LNCAP (cell line): ENCODE results near the gene CORO7.

ENCODE experiments used
- CTCF ChIP-seq: fragments of 450-650 bp; IDR thresholded peaks from 2 replicates; pipeline ENCODE4 v1.5.1; 2017; ENCODE audit warnings: mild to moderate bottlenecking

Gene CORO7

DNA sequence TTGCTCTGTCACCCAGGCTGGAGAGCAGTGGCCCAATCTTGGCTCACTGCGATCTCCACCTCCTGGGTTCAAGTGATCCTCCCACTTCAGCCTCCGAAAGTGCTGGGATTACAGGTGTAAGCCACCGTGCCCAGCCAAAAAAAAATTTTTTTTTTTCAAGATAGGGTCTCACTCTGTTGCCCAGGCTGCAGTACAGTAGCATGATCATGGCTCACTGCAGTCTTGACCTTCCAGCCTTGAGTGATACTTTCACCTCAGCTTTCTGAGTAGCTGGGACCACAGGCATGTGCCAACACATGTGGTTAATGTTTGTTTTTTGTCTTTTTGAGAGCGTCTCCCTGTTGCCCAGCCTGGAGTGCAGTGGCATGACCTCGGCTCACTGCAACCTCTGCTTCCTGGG is 63.6 kb downstream of the CORO7 start:
- no peak for TF ChIP-seq CTCF

GRCh38 chr16:4351880-4352279 is 64.5 kb downstream of the CORO7 start:
- TF ChIP-seq CTCF: no peak

DNA sequence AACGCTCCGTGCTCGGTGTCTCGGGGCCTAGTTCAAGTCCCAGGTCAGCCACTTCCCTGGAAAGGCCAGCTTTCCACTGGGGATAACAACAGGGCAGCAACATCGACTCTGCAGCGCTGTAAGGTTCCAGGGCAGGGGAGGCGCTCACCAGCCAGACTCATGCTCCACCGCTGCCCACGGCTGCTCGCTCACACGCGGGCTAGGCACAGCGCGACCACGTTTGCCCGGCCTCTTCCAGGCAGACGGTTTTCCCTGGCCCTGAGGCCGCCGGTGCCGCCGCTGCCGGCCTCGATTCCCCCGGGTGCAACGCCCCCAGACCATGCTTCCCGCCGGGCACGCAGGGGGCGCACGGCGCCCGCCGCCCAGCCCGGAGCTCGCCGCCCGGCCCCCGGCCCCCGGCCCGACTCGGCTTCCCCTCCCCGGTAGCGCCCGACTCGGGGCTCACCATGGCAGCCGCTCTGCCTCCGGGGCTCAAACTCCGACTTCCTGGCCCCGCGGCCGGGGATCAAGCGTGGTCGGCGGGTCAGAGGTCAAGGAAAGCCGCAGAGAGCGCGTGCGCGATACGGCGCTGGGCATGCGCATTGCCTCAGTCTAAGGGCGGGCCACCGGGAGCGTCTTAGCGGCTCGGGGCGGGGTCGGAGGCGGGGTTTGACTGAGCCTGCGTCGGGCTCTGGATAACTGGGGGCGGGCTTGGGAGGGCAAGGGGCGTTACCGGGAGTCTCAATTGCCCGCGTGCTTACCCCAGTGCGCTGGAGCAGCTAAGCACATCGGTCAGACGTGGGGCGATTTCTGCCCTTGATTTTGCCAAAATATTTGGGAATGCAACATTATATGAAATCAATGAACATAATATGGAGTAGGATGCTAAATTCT is 65.4 kb downstream of the CORO7 start, which contains the start of gene PAM16:
PAM16 (minus strand) TSS at position 535 of the 873 bp plus-strand sequence; CDS start at position 448, 87 bp downstream.
- TF ChIP-seq CTCF: peak; percentile 38; the same call in 1 of the 2 replicates

DNA sequence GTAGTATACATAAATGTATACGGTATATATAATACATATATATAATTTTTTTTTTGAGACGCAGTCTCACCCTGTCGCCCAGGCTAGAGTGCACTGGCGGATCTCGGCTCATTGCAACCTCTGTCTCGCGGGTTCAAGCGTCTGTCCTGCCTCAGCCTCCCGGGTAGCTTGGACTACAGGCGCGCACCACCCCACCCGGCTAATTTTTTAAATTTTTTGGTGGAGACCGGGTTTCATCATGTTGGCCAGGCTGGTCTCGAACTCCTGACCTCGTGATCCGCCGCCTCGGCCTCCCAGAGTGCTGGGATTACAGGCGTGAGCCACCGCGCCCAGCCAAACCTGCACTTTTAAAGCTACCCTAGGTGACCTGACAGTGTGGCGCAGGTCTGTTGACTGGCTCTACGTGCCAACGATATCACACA is 66.0 kb downstream of the CORO7 start:
- no peak for TF ChIP-seq CTCF

- TF ChIP-seq CTCF: no peak
These were observed 67.1 kb downstream of the CORO7 start for GRCh38 chr16:4349332-4349731.

DNA sequence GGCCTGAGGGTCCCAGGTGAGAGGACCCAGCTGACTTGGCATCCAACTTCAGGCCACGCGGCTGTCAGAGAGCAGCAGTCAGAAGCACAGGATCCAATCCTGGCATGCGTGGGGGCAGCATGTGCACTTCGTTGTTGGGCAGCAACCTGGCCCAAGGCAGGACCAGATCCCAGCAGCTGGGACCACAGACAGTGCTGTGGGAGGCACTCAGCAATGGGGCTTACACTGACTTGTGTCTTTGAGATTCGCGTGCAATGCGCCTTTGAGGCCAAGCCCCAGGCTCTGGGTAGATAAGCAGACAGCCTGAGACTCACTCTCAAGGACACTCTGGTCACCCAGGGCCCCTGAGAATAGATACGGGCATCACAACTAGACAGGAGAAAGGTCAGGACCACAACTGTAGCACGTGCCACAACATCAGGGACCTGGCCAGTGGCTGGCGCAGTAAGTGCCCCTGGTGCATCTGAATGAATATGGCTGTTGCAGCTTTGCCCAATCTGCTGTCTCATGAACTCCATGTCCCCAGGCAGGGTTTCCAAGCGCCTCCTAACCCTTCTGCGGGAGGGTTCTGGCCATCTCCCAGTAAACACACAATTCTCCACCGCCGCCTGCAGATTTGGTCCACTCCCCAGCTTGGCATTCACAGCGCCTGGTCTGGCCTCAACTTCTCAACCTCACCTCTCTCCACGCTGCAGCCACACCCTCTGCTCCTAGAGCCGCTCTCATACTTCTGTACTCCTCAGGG is 68.5 kb downstream of the CORO7 start:
- TF ChIP-seq CTCF: no peak

GRCh38 chr16:4347010-4347409 is 69.4 kb downstream of the CORO7 start:
- no peak for TF ChIP-seq CTCF
